ENCODE data around the gene FZD4. TPM values are rescaled to one million over a fixed set of nuclear protein-coding genes. Genes with fewer than 3 reads are reported as not detected.
A peak's percentile ranks its signal among the peaks of the same experiment; 100 is the strongest.
"Not testable (repeated sequence)": the region's sequence is repeated elsewhere in the genome, so short reads cannot be mapped to it uniquely, and the experiment has no call there.

Gene FZD4
- polyA plus RNA-seq (2012; ENCODE audit: missing spikeins) = not detected

GRCh38 chr11:86955361-86956120 is at the start of gene FZD4:
Gene FZD4 (minus strand): TSS chr11:86955395. CDS start chr11:86955085, 310 bp downstream.
- peak; percentile 68 for DNase-seq (ENCODE audit: insufficient read length)
- FAIRE-seq = peak; percentile 81
- TF ChIP-seq POLR2AphosphoS5 (IDR thresholded peaks at IDR 0.05; ENCODE audit: low read depth, low read length) (no peak), POLR2A (IDR thresholded peaks at IDR 0.05; ENCODE audit: low read depth, low read length) (no peak), TAF1 (IDR thresholded peaks at IDR 0.05; ENCODE audit: borderline replicate concordance, low read depth, low read length) (no peak)

GRCh38 chr11:87004281-87004680 is 49.1 kb upstream of the FZD4 start:
- DNase-seq (ENCODE audit: insufficient read length) = not testable (repeated sequence)

GRCh38 chr11:87002918-87003317 is 47.7 kb upstream of the FZD4 start:
- DNase-seq (ENCODE audit: insufficient read length) (no peak), FAIRE-seq (no peak)
- TF ChIP-seq POLR2AphosphoS5 (IDR thresholded peaks at IDR 0.05; ENCODE audit: low read depth, low read length) = no peak
- no peak for TF ChIP-seq TAF1 (IDR thresholded peaks at IDR 0.05; ENCODE audit: borderline replicate concordance, low read depth, low read length)
- TF ChIP-seq POLR2A (IDR thresholded peaks at IDR 0.05; ENCODE audit: low read depth, low read length) = no peak

More at GRCh38 chr11:87004281-87004680, 49.1 kb upstream of the FZD4 start:
- FAIRE-seq = not testable (repeated sequence)

- TF ChIP-seq POLR2AphosphoS5 (IDR thresholded peaks at IDR 0.05; ENCODE audit: low read depth, low read length) (no peak), POLR2A (IDR thresholded peaks at IDR 0.05; ENCODE audit: low read depth, low read length) (no peak), TAF1 (IDR thresholded peaks at IDR 0.05; ENCODE audit: borderline replicate concordance, low read depth, low read length) (no peak)
- FAIRE-seq = no peak
These were observed 44.9 kb upstream of the FZD4 start for GRCh38 chr11:86999859-87000753.

GRCh38 chr11:86999388-86999787 is 44.2 kb upstream of the FZD4 start:
- FAIRE-seq (no peak), DNase-seq (ENCODE audit: insufficient read length) (no peak)
- TF ChIP-seq POLR2AphosphoS5 (IDR thresholded peaks at IDR 0.05; ENCODE audit: low read depth, low read length) = no peak
- no peak for TF ChIP-seq TAF1 (IDR thresholded peaks at IDR 0.05; ENCODE audit: borderline replicate concordance, low read depth, low read length)
- TF ChIP-seq POLR2A (IDR thresholded peaks at IDR 0.05; ENCODE audit: low read depth, low read length) = no peak

More at GRCh38 chr11:86999859-87000753, 44.9 kb upstream of the FZD4 start:
- DNase-seq (ENCODE audit: insufficient read length) = no peak

- FAIRE-seq (no peak), DNase-seq (ENCODE audit: insufficient read length) (no peak)
- TF ChIP-seq TAF1 (IDR thresholded peaks at IDR 0.05; ENCODE audit: borderline replicate concordance, low read depth, low read length) (no peak), POLR2A (IDR thresholded peaks at IDR 0.05; ENCODE audit: low read depth, low read length) (no peak), POLR2AphosphoS5 (IDR thresholded peaks at IDR 0.05; ENCODE audit: low read depth, low read length) (no peak)
These were observed 41.9 kb upstream of the FZD4 start for GRCh38 chr11:86996953-86997570.

GRCh38 chr11:86993031-86993430 is 37.8 kb upstream of the FZD4 start:
- no peak for TF ChIP-seq POLR2AphosphoS5 (IDR thresholded peaks at IDR 0.05; ENCODE audit: low read depth, low read length)
- no peak for TF ChIP-seq POLR2A (IDR thresholded peaks at IDR 0.05; ENCODE audit: low read depth, low read length)
- no peak for TF ChIP-seq TAF1 (IDR thresholded peaks at IDR 0.05; ENCODE audit: borderline replicate concordance, low read depth, low read length)
- no peak for FAIRE-seq
- no peak for DNase-seq (ENCODE audit: insufficient read length)

GRCh38 chr11:86992340-86992739 is 37.1 kb upstream of the FZD4 start:
- DNase-seq (ENCODE audit: insufficient read length); FAIRE-seq: not testable (repeated sequence)

GRCh38 chr11:86991341-86991740 is 36.1 kb upstream of the FZD4 start:
- FAIRE-seq (no peak), DNase-seq (ENCODE audit: insufficient read length) (no peak)

GRCh38 chr11:86990515-86990914 is 35.3 kb upstream of the FZD4 start:
- DNase-seq (ENCODE audit: insufficient read length) (no peak), FAIRE-seq (no peak)
- TF ChIP-seq POLR2A (IDR thresholded peaks at IDR 0.05; ENCODE audit: low read depth, low read length) (no peak), POLR2AphosphoS5 (IDR thresholded peaks at IDR 0.05; ENCODE audit: low read depth, low read length) (no peak), TAF1 (IDR thresholded peaks at IDR 0.05; ENCODE audit: borderline replicate concordance, low read depth, low read length) (no peak)

More at GRCh38 chr11:86991341-86991740, 36.1 kb upstream of the FZD4 start:
- TF ChIP-seq TAF1 (IDR thresholded peaks at IDR 0.05; ENCODE audit: borderline replicate concordance, low read depth, low read length) (no peak), POLR2A (IDR thresholded peaks at IDR 0.05; ENCODE audit: low read depth, low read length) (no peak), POLR2AphosphoS5 (IDR thresholded peaks at IDR 0.05; ENCODE audit: low read depth, low read length) (no peak)

GRCh38 chr11:86990031-86990430 is 34.8 kb upstream of the FZD4 start:
- TF ChIP-seq TAF1 (IDR thresholded peaks at IDR 0.05; ENCODE audit: borderline replicate concordance, low read depth, low read length) = no peak
- TF ChIP-seq POLR2A (IDR thresholded peaks at IDR 0.05; ENCODE audit: low read depth, low read length) = no peak
- TF ChIP-seq POLR2AphosphoS5 (IDR thresholded peaks at IDR 0.05; ENCODE audit: low read depth, low read length) = no peak
- DNase-seq (ENCODE audit: insufficient read length) (no peak), FAIRE-seq (no peak)
